Left ventricle myocardium inferior (tissue), 1 donor: Measurements from ENCODE around the gene DKKL1. TPM values are rescaled to one million over a fixed set of nuclear protein-coding genes. Genes with fewer than 3 reads are reported as not detected.

Source experiments
- DNase-seq: peaks from one replicate; pipeline ENCODE4 v3.0.0-alpha.2; 2020
- H3K27ac ChIP-seq: fragments of 200-600 bp; replicated peaks from 2 replicates; pipeline ENCODE4 v1.8.0; 2021
- H3K27me3 ChIP-seq: fragments of 200-600 bp; 2 replicates; pipeline ENCODE4 v1.8.0; 2021; ENCODE audit warnings: low read depth
- H3K36me3 ChIP-seq: fragments of 200-600 bp; 2 replicates; pipeline ENCODE4 v1.8.0; 2021
- H3K4me1 ChIP-seq: fragments of 200-600 bp; 2 replicates; pipeline ENCODE4 v1.8.0; 2021
- H3K4me3 ChIP-seq: fragments of 200-600 bp; 2 replicates; pipeline ENCODE4 v1.8.0; 2021; ENCODE audit warnings: mild to moderate bottlenecking, moderate library complexity
- H3K9me3 ChIP-seq: fragments of 200-600 bp; replicated peaks from 2 replicates; pipeline ENCODE4 v1.8.0; 2021
- intact Hi-C: fragments of 100-400 bp; cut with micrococcal nuclease; formaldehyde crosslinking; loops from one replicate; pipeline ENCODE4 v1.11.0; 2022
- total RNA-seq: library from RNA; stranded (reverse); fragmentation: NEBNext Ultra II Directional; extraction: Animal tissue kit (Norgen Biotek cat#: 25700); gene quantifications from one replicate; pipeline ENCODE4 v1.2.1, GENCODE V29; 2021
- TF ChIP-seq, protein P1 (sequence below): fragments of 200-600 bp; IDR thresholded peaks from 2 replicates; pipeline ENCODE4 v1.8.0; 2021; ENCODE audit warnings: antibody characterized with exemption, mild to moderate bottlenecking, borderline replicate concordance
- donor health status: DM: no; HTN: yes; CAD: no; lungs with severe emphysema.

Gene DKKL1
- total RNA-seq, 1 donor from 2014 or later, result not detected

DNA sequence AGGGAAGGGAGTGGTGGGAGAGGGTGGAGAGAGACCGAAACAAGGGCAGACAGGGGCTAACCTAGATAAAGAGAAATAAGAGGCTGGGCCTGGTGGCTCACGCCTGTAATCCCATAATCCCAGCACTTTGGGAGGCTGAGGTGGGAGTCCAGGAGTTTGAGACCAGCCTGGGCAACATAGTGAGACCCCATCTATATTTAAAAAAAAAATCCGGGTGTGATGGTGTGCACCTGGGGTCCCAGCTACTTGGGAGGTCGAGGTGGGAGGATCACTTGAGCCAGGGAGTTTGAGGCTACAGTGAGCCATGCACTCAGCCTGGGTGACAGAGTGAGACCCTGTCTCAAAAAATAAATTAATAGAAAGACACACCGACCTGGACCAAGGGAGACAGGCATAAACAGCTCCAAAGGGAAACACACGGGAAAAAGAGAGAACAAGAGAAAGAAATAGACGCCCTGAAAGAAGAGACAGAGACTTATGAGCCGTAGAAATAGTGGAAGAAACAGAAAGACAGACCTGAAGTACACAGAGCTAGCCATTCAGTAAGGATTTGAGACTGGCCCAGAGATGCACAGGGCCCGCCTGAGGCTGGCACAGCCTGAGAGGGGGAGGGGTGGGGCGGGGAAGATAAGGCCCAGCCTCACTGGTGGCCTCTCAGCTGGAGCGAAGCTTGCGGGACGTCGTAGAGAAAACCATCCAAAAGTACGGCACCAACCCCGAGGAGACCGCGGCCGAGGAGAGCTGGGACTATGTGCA, 26.2 kb upstream of the DKKL1 start:
- Histone ChIP-seq H3K4me3 (no peak overlapping the region), H3K27me3 (no peaks in the 10 kb centered on the region), H3K4me1 (peaks cover 29% of the 10 kb centered on the region), H3K27ac (no peak overlapping the region), H3K9me3 (no peaks in the 10 kb centered on the region), H3K36me3 (peaks cover 17% of the 10 kb centered on the region)
- no peak for DNase-seq
- intact Hi-C loops, result no loop called here
- TF ChIP-seq, protein P1, sequence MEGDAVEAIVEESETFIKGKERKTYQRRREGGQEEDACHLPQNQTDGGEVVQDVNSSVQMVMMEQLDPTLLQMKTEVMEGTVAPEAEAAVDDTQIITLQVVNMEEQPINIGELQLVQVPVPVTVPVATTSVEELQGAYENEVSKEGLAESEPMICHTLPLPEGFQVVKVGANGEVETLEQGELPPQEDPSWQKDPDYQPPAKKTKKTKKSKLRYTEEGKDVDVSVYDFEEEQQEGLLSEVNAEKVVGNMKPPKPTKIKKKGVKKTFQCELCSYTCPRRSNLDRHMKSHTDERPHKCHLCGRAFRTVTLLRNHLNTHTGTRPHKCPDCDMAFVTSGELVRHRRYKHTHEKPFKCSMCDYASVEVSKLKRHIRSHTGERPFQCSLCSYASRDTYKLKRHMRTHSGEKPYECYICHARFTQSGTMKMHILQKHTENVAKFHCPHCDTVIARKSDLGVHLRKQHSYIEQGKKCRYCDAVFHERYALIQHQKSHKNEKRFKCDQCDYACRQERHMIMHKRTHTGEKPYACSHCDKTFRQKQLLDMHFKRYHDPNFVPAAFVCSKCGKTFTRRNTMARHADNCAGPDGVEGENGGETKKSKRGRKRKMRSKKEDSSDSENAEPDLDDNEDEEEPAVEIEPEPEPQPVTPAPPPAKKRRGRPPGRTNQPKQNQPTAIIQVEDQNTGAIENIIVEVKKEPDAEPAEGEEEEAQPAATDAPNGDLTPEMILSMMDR, result no peak

DNA sequence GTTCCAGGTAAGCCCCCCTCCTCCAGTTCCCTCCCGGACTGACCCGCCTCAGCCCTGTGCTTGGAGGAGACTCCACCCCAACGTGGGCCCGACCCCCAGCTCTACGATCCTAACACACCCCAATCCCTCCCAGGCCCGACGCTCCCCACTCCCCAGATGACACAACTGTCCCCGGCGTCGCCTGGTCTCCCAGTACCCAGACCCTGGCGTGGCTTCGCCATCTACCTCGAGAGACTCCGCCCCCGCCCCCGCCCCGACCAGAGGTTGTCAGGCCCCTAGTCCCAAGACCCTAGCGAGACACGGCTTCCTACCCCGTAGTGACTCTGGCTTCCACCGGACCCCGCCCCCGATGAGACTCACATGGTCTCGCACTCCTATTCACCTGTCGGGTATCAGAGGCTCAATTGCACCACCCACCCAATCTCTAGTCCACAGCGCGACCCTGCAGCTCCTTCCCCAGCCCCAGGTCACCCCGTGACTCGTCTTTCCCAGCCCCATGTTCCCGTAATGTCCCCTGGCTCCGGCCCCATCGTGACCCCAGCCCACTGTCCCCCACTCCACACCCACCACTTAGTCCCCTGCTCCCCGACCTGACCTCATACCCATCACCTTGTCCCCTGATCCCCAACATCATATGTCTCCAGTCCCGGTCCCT, 25.5 kb upstream of the DKKL1 start:
- H3K9me3 ChIP-seq, result no peaks in the 10 kb centered on the region
- peaks cover 24% of the 10 kb centered on the region for H3K36me3 ChIP-seq
- DNase-seq, result no peak
- peaks cover 29% of the 10 kb centered on the region for H3K4me1 ChIP-seq
- intact Hi-C loops, result no loop called here
- H3K27ac ChIP-seq, result no peak overlapping the region
- TF ChIP-seq, protein P1, result no peak
- peak overlapping the region; percentile 62 for H3K4me3 ChIP-seq
- no peaks in the 10 kb centered on the region for H3K27me3 ChIP-seq

DNA sequence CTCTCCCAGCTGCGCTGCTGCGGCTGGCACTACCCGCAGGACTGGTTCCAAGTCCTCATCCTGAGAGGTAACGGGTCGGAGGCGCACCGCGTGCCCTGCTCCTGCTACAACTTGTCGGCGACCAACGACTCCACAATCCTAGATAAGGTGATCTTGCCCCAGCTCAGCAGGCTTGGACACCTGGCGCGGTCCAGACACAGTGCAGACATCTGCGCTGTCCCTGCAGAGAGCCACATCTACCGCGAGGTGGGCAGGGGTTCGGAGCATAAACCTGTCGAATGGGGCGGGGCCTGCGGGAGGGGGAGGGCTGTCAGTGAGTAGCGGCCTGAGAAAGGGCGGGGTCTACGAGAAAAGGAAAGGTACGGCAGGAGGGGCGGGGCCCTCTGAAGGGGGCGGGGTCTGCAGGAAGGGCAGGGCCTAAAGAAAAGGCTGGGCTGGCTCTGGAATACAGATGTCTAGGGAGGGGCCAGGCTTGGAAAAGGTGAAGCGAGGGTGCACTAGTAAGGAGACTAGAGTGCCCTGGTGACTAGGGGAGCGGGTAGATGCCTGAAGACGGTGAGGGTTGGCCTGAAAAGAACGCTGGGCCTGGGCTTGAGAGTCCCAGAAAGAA, 24.9 kb upstream of the DKKL1 start:
- intact Hi-C loops, result no loop called here
- H3K4me1 ChIP-seq, result peaks cover 29% of the 10 kb centered on the region
- peak overlapping the region; percentile 88 for H3K27ac ChIP-seq

DNA sequence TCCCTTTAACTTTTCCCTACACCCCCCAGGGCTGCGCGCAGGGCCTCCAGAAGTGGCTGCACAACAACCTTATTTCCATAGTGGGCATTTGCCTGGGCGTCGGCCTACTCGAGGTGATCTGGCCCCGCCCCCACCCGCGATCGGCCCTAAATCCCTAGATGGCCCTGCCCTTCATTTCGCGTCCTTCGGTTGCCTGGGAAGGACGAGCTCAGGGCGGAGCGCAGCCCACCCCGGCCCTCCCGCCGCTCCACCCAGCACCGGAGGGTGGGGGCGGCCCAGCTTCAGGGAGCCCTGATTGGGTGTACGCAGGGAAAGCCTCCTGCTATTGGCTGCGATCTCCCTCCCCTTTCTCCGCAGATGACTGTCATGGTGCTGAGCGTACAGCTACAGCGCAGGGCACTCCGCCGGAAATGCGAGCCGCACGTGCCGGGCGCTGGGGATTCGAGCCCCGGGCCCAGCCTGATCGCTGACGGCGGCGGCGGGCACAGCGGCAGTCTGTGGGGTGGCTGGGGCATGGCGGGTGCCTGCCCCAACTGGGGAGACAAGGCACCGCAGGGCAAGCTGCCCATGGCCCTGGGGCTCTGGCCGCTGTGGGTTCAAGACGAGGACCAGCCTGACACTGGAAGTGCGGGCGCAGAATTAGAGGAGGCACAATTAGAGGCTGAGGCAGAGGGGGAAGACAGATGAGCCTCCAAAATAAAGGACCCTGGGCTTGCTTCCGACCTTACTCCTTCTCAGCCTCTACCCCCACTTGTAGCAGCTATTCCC, 24.2 kb upstream of the DKKL1 start:
- Histone ChIP-seq H3K27me3 (no peaks in the 10 kb centered on the region), H3K36me3 (peaks cover 37% of the 10 kb centered on the region), H3K4me3 (peak overlapping the region; percentile 62), H3K9me3 (no peaks in the 10 kb centered on the region), H3K27ac (peak overlapping the region; percentile 88), H3K4me1 (peaks cover 29% of the 10 kb centered on the region)
- DNase-seq, result peak; percentile 90
- intact Hi-C loops, result no loop called here
- TF ChIP-seq, protein P1, result no peak

More for the DNA sequence above, 24.9 kb upstream of the DKKL1 start:
- H3K27me3 ChIP-seq, result no peaks in the 10 kb centered on the region
- TF ChIP-seq, protein P1, result no peak
- peaks cover 31% of the 10 kb centered on the region for H3K36me3 ChIP-seq
- peak; percentile 75 for DNase-seq
- H3K4me3 ChIP-seq, result peak overlapping the region; percentile 62
- no peaks in the 10 kb centered on the region for H3K9me3 ChIP-seq
